Measurements from ENCODE around the gene ZNF225.

ZNF225 gene

GRCh38 chr19:44141191-44142058 lies 28.2 kb downstream of the ZNF225 start, which contains the start of gene ZNF234 (continued):
- TF ChIP-seq, protein P1, sequence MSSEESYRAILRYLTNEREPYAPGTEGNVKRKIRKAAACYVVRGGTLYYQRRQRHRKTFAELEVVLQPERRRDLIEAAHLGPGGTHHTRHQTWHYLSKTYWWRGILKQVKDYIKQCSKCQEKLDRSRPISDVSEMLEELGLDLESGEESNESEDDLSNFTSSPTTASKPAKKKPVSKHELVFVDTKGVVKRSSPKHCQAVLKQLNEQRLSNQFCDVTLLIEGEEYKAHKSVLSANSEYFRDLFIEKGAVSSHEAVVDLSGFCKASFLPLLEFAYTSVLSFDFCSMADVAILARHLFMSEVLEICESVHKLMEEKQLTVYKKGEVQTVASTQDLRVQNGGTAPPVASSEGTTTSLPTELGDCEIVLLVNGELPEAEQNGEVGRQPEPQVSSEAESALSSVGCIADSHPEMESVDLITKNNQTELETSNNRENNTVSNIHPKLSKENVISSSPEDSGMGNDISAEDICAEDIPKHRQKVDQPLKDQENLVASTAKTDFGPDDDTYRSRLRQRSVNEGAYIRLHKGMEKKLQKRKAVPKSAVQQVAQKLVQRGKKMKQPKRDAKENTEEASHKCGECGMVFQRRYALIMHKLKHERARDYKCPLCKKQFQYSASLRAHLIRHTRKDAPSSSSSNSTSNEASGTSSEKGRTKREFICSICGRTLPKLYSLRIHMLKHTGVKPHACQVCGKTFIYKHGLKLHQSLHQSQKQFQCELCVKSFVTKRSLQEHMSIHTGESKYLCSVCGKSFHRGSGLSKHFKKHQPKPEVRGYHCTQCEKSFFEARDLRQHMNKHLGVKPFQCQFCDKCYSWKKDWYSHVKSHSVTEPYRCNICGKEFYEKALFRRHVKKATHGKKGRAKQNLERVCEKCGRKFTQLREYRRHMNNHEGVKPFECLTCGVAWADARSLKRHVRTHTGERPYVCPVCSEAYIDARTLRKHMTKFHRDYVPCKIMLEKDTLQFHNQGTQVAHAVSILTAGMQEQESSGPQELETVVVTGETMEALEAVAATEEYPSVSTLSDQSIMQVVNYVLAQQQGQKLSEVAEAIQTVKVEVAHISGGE (tag by site-specific recombination; conservative IDR thresholded peaks at IDR 0.05; ENCODE audit: low read depth), result peak; percentile 96
- TF ChIP-seq SETDB1 (IDR thresholded peaks at IDR 0.05; ENCODE audit: insufficient read length, low read length) (no peak), KLF7 (tag by site-specific recombination; IDR thresholded peaks at IDR 0.05; ENCODE audit: borderline replicate concordance) (peak; percentile 68; the same call in 1 of the 2 replicates), HOXC10 (CRISPR knock-in tag; IDR thresholded peaks at IDR 0.05) (no peak), WT1 (tag by site-specific recombination; IDR thresholded peaks at IDR 0.05) (peak; percentile 50), ZNF16 (tag by site-specific recombination; IDR thresholded peaks at IDR 0.05; ENCODE audit: low read depth) (no peak), ZBTB7A (tag by site-specific recombination; IDR thresholded peaks at IDR 0.05; ENCODE audit: low read depth) (peak; percentile 68; the same call in 1 of the 2 replicates), ZNF629 (tag by site-specific recombination; IDR thresholded peaks at IDR 0.05) (peak; percentile 73; the same call in 1 of the 2 replicates), SALL2 (tag by site-specific recombination; IDR thresholded peaks at IDR 0.05; ENCODE audit: borderline replicate concordance) (no peak), ZNF785 (tag by site-specific recombination; IDR thresholded peaks at IDR 0.05) (peak; percentile 86), ZNF701 (tag by site-specific recombination; IDR thresholded peaks at IDR 0.05) (no peak), ZNF23 (tag by site-specific recombination; IDR thresholded peaks at IDR 0.05; ENCODE audit: borderline replicate concordance) (no peak), HIC1 (tag by site-specific recombination; IDR thresholded peaks at IDR 0.05) (no peak), KLF9 (tag by site-specific recombination; IDR thresholded peaks at IDR 0.05; ENCODE audit: low read depth) (peak; percentile 43; the same call in 1 of the 2 replicates), ZNF112 (tag by site-specific recombination; IDR thresholded peaks at IDR 0.05) (no peak), YY2 (tag by site-specific recombination; IDR thresholded peaks at IDR 0.05) (peak; percentile 64), ZNF433 (tag by site-specific recombination; IDR thresholded peaks at IDR 0.05; ENCODE audit: low read depth) (no peak), ZNF10 (tag by site-specific recombination; IDR thresholded peaks at IDR 0.05) (0 out of 2 replicates have a peak, but pooled peaks have one; percentile 7), ZNF404 (tag by site-specific recombination; IDR thresholded peaks at IDR 0.05) (no peak), ZNF768 (tag by site-specific recombination; IDR thresholded peaks at IDR 0.05) (peak; percentile 73; the same call in 1 of the 2 replicates), ZSCAN16 (tag by site-specific recombination; IDR thresholded peaks at IDR 0.05) (peak; percentile 33; the same call in 1 of the 2 replicates), OVOL3 (tag by site-specific recombination; IDR thresholded peaks at IDR 0.05) (0 out of 2 replicates have a peak, but pooled peaks have one; percentile 9), ZNF214 (tag by site-specific recombination; IDR thresholded peaks at IDR 0.05; ENCODE audit: borderline replicate concordance) (no peak), YY1 (tag by site-specific recombination; IDR thresholded peaks at IDR 0.05) (peak; percentile 66; the same call in 1 of the 2 replicates), EGR2 (tag by site-specific recombination; IDR thresholded peaks at IDR 0.05; ENCODE audit: low read depth) (peak; percentile 81), ZNF510 (tag by site-specific recombination; IDR thresholded peaks at IDR 0.05; ENCODE audit: insufficient replicate concordance) (no peak), ZBTB1 (tag by site-specific recombination; IDR thresholded peaks at IDR 0.05) (no peak), ZNF707 (tag by site-specific recombination; IDR thresholded peaks at IDR 0.05) (no peak)
- TF ChIP-seq, protein P2, sequence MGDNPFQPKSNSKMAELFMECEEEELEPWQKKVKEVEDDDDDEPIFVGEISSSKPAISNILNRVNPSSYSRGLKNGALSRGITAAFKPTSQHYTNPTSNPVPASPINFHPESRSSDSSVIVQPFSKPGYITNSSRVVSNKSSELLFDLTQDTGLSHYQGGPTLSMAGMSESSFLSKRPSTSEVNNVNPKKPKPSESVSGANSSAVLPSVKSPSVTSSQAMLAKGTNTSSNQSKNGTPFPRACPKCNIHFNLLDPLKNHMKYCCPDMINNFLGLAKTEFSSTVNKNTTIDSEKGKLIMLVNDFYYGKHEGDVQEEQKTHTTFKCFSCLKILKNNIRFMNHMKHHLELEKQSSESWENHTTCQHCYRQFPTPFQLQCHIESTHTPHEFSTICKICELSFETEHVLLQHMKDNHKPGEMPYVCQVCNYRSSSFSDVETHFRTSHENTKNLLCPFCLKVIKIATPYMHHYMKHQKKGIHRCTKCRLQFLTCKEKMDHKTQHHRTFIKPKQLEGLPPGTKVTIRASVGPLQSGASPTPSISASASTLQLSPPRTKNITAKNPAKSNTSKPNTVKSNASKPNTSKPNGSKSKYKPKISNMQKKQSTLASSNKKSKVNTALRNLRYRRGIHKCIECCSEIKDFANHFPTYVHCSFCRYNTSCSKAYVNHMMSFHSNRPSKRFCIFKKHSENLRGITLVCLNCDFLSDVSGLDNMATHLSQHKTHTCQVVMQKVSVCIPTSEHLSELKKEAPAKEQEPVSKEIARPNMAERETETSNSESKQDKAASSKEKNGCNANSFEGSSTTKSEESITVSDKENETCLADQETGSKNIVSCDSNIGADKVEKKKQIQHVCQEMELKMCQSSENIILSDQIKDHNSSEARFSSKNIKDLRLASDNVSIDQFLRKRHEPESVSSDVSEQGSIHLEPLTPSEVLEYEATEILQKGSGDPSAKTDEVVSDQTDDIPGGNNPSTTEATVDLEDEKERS (tag by site-specific recombination; IDR thresholded peaks at IDR 0.05), result peak; percentile 93
- TF ChIP-seq, protein P3, sequence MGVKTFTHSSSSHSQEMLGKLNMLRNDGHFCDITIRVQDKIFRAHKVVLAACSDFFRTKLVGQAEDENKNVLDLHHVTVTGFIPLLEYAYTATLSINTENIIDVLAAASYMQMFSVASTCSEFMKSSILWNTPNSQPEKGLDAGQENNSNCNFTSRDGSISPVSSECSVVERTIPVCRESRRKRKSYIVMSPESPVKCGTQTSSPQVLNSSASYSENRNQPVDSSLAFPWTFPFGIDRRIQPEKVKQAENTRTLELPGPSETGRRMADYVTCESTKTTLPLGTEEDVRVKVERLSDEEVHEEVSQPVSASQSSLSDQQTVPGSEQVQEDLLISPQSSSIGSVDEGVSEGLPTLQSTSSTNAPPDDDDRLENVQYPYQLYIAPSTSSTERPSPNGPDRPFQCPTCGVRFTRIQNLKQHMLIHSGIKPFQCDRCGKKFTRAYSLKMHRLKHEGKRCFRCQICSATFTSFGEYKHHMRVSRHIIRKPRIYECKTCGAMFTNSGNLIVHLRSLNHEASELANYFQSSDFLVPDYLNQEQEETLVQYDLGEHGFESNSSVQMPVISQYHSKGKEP (tag by site-specific recombination; IDR thresholded peaks at IDR 0.05), result peak; percentile 27; the same call in 1 of the 2 replicates

Data from HEK293 (cell line).